Hematopoietic multipotent progenitor cell treated with erythropoietin and hydrocortisone succinate and interleukin-3 and kit ligand, for 15 days (in vitro differentiated cells): ENCODE data around the gene ODC1.
"Not testable (repeated sequence)": the region's sequence is repeated elsewhere in the genome, so short reads cannot be mapped to it uniquely, and the experiment has no call there.

Experiments
- DNase-seq: peaks from one replicate; pipeline ENCODE4 v3.0.0-alpha.2; 2015; ENCODE audit warnings: low spot score

Gene ODC1

GRCh38 chr2:10447895-10448575 is at the start of gene ODC1:
Gene ODC1 (minus strand): TSS chr2:10448327. CDS start chr2:10445032, 3,295 bp downstream.
- DNase-seq: no peak

GRCh38 chr2:10497797-10498251 is 49.7 kb upstream of the ODC1 start:
- peak; percentile 18 for DNase-seq

GRCh38 chr2:10495988-10496313 is 47.8 kb upstream of the ODC1 start:
- no peak for DNase-seq

GRCh38 chr2:10495311-10495987 is 47.3 kb upstream of the ODC1 start:
- DNase-seq: no peak

- no peak for DNase-seq
Measured at GRCh38 chr2:10494351-10495066, 46.4 kb upstream of the ODC1 start.

- no peak for DNase-seq
Measured at GRCh38 chr2:10493634-10494281, 45.6 kb upstream of the ODC1 start.

GRCh38 chr2:10493075-10493633 is 45.0 kb upstream of the ODC1 start:
- no peak for DNase-seq

GRCh38 chr2:10490806-10491291 is 42.7 kb upstream of the ODC1 start:
- no peak for DNase-seq

- DNase-seq: no peak
Measured at GRCh38 chr2:10489842-10490555, 41.9 kb upstream of the ODC1 start.

- not testable (repeated sequence) for DNase-seq
Measured at GRCh38 chr2:10488142-10488541, 40.0 kb upstream of the ODC1 start.

- DNase-seq: not testable (repeated sequence)
Measured at GRCh38 chr2:10487741-10488104, 39.6 kb upstream of the ODC1 start.

GRCh38 chr2:10487081-10487740 is 39.1 kb upstream of the ODC1 start:
- no peak for DNase-seq

- no peak for DNase-seq
Measured at GRCh38 chr2:10486601-10487079, 38.5 kb upstream of the ODC1 start.

GRCh38 chr2:10486091-10486490 is 38.0 kb upstream of the ODC1 start:
- no peak for DNase-seq

GRCh38 chr2:10482913-10483312 is 34.8 kb upstream of the ODC1 start:
- no peak for DNase-seq

GRCh38 chr2:10482460-10482859 is 34.3 kb upstream of the ODC1 start:
- no peak for DNase-seq

GRCh38 chr2:10481666-10482157 is 33.6 kb upstream of the ODC1 start:
- no peak for DNase-seq

GRCh38 chr2:10481055-10481665 is 33.0 kb upstream of the ODC1 start:
- no peak for DNase-seq

GRCh38 chr2:10480359-10480949 is 32.3 kb upstream of the ODC1 start:
- no peak for DNase-seq

- DNase-seq: no peak
Measured at GRCh38 chr2:10478916-10479315, 30.8 kb upstream of the ODC1 start.
